H1 (cell line): Measurements from ENCODE around the gene MUC5B. TPM values are rescaled to one million over a fixed set of nuclear protein-coding genes. Genes with fewer than 3 reads are reported as not detected.

Experiments
- BRCA1 ChIP-seq: IDR thresholded peaks from 2 replicates; pipeline ENCODE4 v1.6.1; 2012; ENCODE audit warnings: low read depth, low read length, improper control_type of control experiment
- CREB1 ChIP-seq: IDR thresholded peaks from 2 replicates; pipeline ENCODE4 v1.6.1; 2012; ENCODE audit warnings: inconsistent platforms
- EP300 ChIP-seq, 2 experiments: IDR thresholded peaks; 1 replicate in 1 of 2; 2 replicates in 1 of 2; pipeline ENCODE4 v1.6.1; 2011 to 2012; ENCODE audit warnings: low read depth in 2 of 2, low read length in 2 of 2, mild to moderate bottlenecking in 2 of 2, borderline replicate concordance in 1 of 2, inconsistent platforms in 1 of 2, moderate library complexity in 1 of 2
- NRF1 ChIP-seq: IDR thresholded peaks from 2 replicates; pipeline ENCODE4 v1.6.1; 2011; ENCODE audit warnings: mild to moderate bottlenecking, low read depth, low read length, improper control_type of control experiment
- polyA plus RNA-seq, 7 experiments: library from polyadenylated mRNA; depleted of rRNA in 3 of 7; stranded (reverse) in 5 of 7; unstranded in 2 of 7; fragments of >200 nt in 5 of 7; fragments of 200-250 nt in 2 of 7; gene quantifications; 1 replicate in 5 of 7; 2 replicates in 1 of 7; 4 replicates in 1 of 7; pipeline versions ENCODE4 v1.2.1 to v1.2.3, GENCODE V29; 2011 to 2013; ENCODE audit warnings: missing spikeins in 2 of 7, mixed read lengths in 2 of 7
- total RNA-seq: library from RNA; stranded (reverse); fragmentation: NEBNext Ultra II Directional; extraction: Animal tissue kit (Norgen Biotek cat#: 25700); gene quantifications from 2 replicates; pipeline ENCODE4 v1.2.1, GENCODE V29; 2021

Gene MUC5B
- total and polyA plus RNA-seq, 2 of the 8 experiments (the other 6 are each of a cell fraction or from before 2014, with no cell fraction given) = 0.02 to 0.03 TPM

DNA sequence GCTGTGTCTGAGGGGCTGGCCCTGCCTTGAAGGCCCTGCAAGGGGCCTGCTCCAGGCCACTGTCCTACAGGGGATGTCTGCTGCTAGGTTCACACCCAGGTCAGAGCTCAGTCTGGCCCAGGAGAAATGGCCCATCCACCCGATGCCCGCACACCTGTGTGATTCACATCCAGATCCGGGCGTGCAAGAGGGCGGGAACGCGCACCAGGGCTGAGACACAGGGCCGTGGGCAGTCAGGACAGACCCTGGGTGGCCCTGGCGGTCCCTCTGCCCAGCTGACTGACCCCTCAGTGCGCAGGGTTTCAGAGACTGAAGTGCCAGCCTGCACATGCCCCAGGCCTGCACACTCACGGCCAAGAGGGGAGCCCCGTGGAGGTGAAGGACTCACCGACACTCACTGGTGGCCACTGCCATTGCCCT is 79.2 kb downstream of the MUC5B start (continued):
- TF ChIP-seq CREB1 = no peak
- TF ChIP-seq EP300 (IDR thresholded peaks at IDR 0.05; ENCODE audit: borderline replicate concordance in 1 of 2, low read depth in 2 of 2, low read length in 2 of 2) = no peak
- no peak for TF ChIP-seq BRCA1
- TF ChIP-seq NRF1 = no peak
